Measurements from ENCODE around the gene CTNND2. TPM values are rescaled to one million over a fixed set of nuclear protein-coding genes. Genes with fewer than 3 reads are reported as not detected.

Gene CTNND2
- total RNA-seq, 1 donor from 2014 or later = 143 TPM

DNA sequence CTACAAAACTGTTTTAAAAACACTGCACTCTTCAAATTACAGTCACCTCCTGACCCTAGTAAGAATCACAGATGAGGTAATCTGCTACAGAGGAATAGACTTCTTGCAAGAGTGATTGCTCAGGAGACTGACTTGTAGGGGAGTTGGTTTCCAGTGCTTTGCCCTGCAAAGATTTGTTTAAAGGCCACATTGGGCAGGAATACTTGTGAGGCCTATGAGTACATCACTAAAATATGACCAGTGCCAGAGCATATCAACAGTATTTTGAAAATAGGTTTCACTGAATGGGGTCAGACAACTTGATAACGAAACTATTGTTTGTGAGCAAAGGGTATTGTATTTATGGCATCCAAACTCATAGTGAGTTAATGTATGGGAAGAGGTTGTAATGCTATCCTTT, 21.5 kb upstream of the CTNND2 start:
- Mint-ChIP-seq H3K27me3 (no peaks in the 10 kb centered on the region), H3K27ac (no peak overlapping the region)

GRCh38 chr5:11922394-11922793, 18.1 kb upstream of the CTNND2 start:
- H3K27me3 Mint-ChIP-seq = peaks cover 4% of the 10 kb centered on the region
- H3K27ac Mint-ChIP-seq = no peak overlapping the region
- no peak overlapping the region for H3K4me3 Mint-ChIP-seq (ENCODE audit: low read depth)
- H3K36me3 Mint-ChIP-seq (ENCODE audit: insufficient read depth) = no peaks in the 10 kb centered on the region
- H3K4me1 Mint-ChIP-seq (ENCODE audit: low read depth) = no peaks in the 10 kb centered on the region
- TF ChIP-seq CTCF (IDR thresholded peaks at IDR 0.05; ENCODE audit: unreplicated experiment) = no peak
- H3K9me3 Mint-ChIP-seq (ENCODE audit: low read depth) = peaks cover 23% of the 10 kb centered on the region
- no peak for DNase-seq (ENCODE audit: low spot score, unreplicated experiment)

More for the DNA sequence above, 21.5 kb upstream of the CTNND2 start:
- no peak for DNase-seq (ENCODE audit: low spot score, unreplicated experiment)
- H3K36me3 Mint-ChIP-seq (ENCODE audit: insufficient read depth) = no peaks in the 10 kb centered on the region
- no peaks in the 10 kb centered on the region for H3K4me1 Mint-ChIP-seq (ENCODE audit: low read depth)
- H3K9me3 Mint-ChIP-seq (ENCODE audit: low read depth) = peaks cover 21% of the 10 kb centered on the region
- no peak overlapping the region for H3K4me3 Mint-ChIP-seq (ENCODE audit: low read depth)
- TF ChIP-seq CTCF (IDR thresholded peaks at IDR 0.05; ENCODE audit: unreplicated experiment) = no peak

- Mint-ChIP-seq H3K27ac (no peak overlapping the region), H3K4me3 (ENCODE audit: low read depth) (no peak overlapping the region), H3K27me3 (peaks cover 4% of the 10 kb centered on the region), H3K4me1 (ENCODE audit: low read depth) (no peaks in the 10 kb centered on the region), H3K36me3 (ENCODE audit: insufficient read depth) (no peaks in the 10 kb centered on the region), H3K9me3 (ENCODE audit: low read depth) (peaks cover 17% of the 10 kb centered on the region)
- no peak for DNase-seq (ENCODE audit: low spot score, unreplicated experiment)
- TF ChIP-seq CTCF (IDR thresholded peaks at IDR 0.05; ENCODE audit: unreplicated experiment) = no peak
Observed at GRCh38 chr5:11918463-11919045, 14.3 kb upstream of the CTNND2 start.

DNA sequence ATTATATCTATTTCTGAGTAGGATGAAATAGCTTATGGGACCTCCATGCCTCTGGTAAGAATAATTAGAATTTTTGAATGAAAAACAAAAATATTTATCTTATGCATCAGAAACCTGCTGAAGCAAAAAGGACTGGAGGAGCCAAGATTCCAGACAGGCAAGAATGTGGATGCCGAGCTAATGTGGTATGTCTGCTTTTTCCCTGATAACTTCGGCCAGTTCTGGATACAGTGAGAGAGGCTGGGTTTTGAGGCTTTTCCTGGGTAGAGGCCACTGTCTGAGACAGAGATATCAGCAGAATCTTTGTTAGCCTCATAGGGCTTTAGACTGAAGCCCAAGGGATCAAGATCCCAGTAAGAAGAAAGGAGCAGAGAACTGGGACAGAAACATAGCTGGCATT, 5.2 kb upstream of the CTNND2 start:
- no peak for TF ChIP-seq CTCF (IDR thresholded peaks at IDR 0.05; ENCODE audit: unreplicated experiment)
- H3K27ac Mint-ChIP-seq = no peak overlapping the region
- no peaks in the 10 kb centered on the region for H3K9me3 Mint-ChIP-seq (ENCODE audit: low read depth)

GRCh38 chr5:11906497-11906896, 2.3 kb upstream of the CTNND2 start:
- peaks cover 22% of the 10 kb centered on the region for H3K4me1 Mint-ChIP-seq (ENCODE audit: low read depth)
- no peak for TF ChIP-seq CTCF (IDR thresholded peaks at IDR 0.05; ENCODE audit: unreplicated experiment)
- peaks cover 19% of the 10 kb centered on the region for H3K27me3 Mint-ChIP-seq
- no peak for DNase-seq (ENCODE audit: low spot score, unreplicated experiment)
- H3K36me3 Mint-ChIP-seq (ENCODE audit: insufficient read depth) = no peaks in the 10 kb centered on the region
- no peaks in the 10 kb centered on the region for H3K9me3 Mint-ChIP-seq (ENCODE audit: low read depth)
- H3K27ac Mint-ChIP-seq = no peak overlapping the region
- no peak overlapping the region for H3K4me3 Mint-ChIP-seq (ENCODE audit: low read depth)

More for the DNA sequence above, 5.2 kb upstream of the CTNND2 start:
- H3K27me3 Mint-ChIP-seq = peaks cover 19% of the 10 kb centered on the region
- no peak overlapping the region for H3K4me3 Mint-ChIP-seq (ENCODE audit: low read depth)
- DNase-seq (ENCODE audit: low spot score, unreplicated experiment) = no peak
- H3K36me3 Mint-ChIP-seq (ENCODE audit: insufficient read depth) = no peaks in the 10 kb centered on the region
- H3K4me1 Mint-ChIP-seq (ENCODE audit: low read depth) = peaks cover 10% of the 10 kb centered on the region

Measured in progenitor cell of endocrine pancreas (in vitro differentiated cells).